ENCODE measurements around the gene IP6K1. TPM values are rescaled to one million over a fixed set of nuclear protein-coding genes. Genes with fewer than 3 reads are reported as not detected.

IP6K1 gene
- total RNA-seq, 4 donors from 2014 or later = 42.4 to 74.0 (median 43.8) TPM

GRCh38 chr3:49707113-49707480 lies 79.2 kb downstream of the IP6K1 start:
- Histone ChIP-seq H3K27ac (no peak overlapping the region), H3K4me3 (replicated peaks in 1 of 3) (no peak overlapping the region), H3K9me3 (no peaks in the 10 kb centered on the region), H3K4me1 (no peaks in the 10 kb centered on the region), H3K27me3 (no peaks in the 10 kb centered on the region), H3K36me3 (peaks cover 12 to 18% of the 10 kb centered on the region in 2 donors)
- no peak for TF ChIP-seq POLR2A (IDR thresholded peaks at IDR 0.05)
- no peak for TF ChIP-seq CTCF (IDR thresholded peaks at IDR 0.05)
- WGBS, 2 donors = 77 to 91% methylated on average over 4 of the region's 4 CpGs
- intact Hi-C loops (cut with DNase I) = loop anchor here (5.0 to 10.0 kb wide), 2 partner anchors 135 to 198 kb away; partner anchors contain the start of gene MST1R
- no peak for DNase-seq

DNA sequence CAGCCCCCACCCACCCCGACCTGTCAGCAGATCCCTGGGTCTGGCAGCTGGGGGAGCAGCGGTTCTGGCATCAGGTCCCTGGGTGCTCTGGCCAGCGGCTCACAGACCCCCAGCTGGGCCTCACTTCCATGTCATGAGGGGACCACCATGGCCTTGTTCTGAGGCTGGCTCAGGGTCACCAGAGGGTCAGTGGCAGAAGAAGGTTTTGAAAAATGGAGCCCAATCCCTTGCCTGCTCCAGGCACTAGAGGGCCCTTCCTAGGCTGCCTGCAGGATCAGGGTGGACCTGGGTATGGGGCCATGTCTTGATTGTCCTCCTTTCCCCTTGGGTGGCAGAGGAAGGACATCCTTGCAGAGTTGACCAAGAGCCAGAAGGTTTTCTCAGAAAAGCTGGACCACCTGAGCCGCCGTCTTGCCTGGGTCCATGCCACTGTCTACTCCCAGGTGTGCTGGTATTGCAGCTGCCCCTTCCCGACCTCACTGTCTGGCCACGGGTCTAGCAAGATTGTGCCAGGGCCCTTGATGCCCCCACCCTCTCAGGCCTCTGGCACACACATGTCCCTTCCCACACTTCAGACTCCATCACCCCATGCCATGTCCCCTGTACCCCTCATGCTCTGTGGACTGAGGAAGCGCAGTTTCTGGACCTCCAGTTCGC lies 79.8 kb downstream of the IP6K1 start:
- H3K27ac ChIP-seq = no peak overlapping the region
- peaks cover 12 to 23% of the 10 kb centered on the region in 2 donors for H3K36me3 ChIP-seq
- TF ChIP-seq CTCF (IDR thresholded peaks at IDR 0.05) = no peak
- no peak for TF ChIP-seq POLR2A (IDR thresholded peaks at IDR 0.05)
- H3K4me1 ChIP-seq = no peaks in the 10 kb centered on the region
- H3K9me3 ChIP-seq = no peaks in the 10 kb centered on the region
- intact Hi-C loops (cut with DNase I) = loop anchor here (5.0 to 10.0 kb wide), 2 partner anchors 136 to 198 kb away; partner anchors contain the start of gene MST1R
- WGBS, 2 donors = 92 to 94% methylated on average over 6 to 9 of the region's 9 CpGs
- H3K4me3 ChIP-seq (replicated peaks in 1 of 3) = no peak overlapping the region
- no peaks in the 10 kb centered on the region for H3K27me3 ChIP-seq
- DNase-seq = no peak

- Histone ChIP-seq H3K27ac (no peak overlapping the region), H3K4me3 (replicated peaks in 1 of 3) (no peak overlapping the region), H3K27me3 (no peaks in the 10 kb centered on the region), H3K36me3 (peaks cover 12 to 27% of the 10 kb centered on the region in 2 donors), H3K9me3 (no peaks in the 10 kb centered on the region), H3K4me1 (no peaks in the 10 kb centered on the region)
- TF ChIP-seq POLR2A (IDR thresholded peaks at IDR 0.05) (no peak), CTCF (IDR thresholded peaks at IDR 0.05) (no peak)
- intact Hi-C loops (cut with DNase I) = loop anchor here (5.0 to 10.0 kb wide), 2 partner anchors 137 to 199 kb away; partner anchors contain the start of gene MST1R
- 90% methylated on average over 13 of the region's 17 CpGs; no CpG with 5 or more reads in 1 of the 2 donors for WGBS, 2 donors
- DNase-seq = no peak
Measured at GRCh38 chr3:49705390-49705960, 80.9 kb downstream of the IP6K1 start.

GRCh38 chr3:49704629-49705028 lies 81.7 kb downstream of the IP6K1 start:
- Histone ChIP-seq H3K27me3 (no peaks in the 10 kb centered on the region), H3K9me3 (no peaks in the 10 kb centered on the region), H3K4me3 (replicated peaks in 1 of 3) (no peak overlapping the region), H3K4me1 (no peaks in the 10 kb centered on the region), H3K36me3 (peaks cover 12 to 32% of the 10 kb centered on the region in 2 donors), H3K27ac (no peak overlapping the region)
- TF ChIP-seq POLR2A (IDR thresholded peaks at IDR 0.05) (no peak), CTCF (IDR thresholded peaks at IDR 0.05) (no peak)
- intact Hi-C loops (cut with DNase I) = loop anchor here (5.0 to 10.0 kb wide), 2 partner anchors 138 to 200 kb away; partner anchors contain the start of gene MST1R
- DNase-seq = no peak
- WGBS, 2 donors = 95 to 97% methylated on average over 5 to 7 of the region's 8 CpGs

DNA sequence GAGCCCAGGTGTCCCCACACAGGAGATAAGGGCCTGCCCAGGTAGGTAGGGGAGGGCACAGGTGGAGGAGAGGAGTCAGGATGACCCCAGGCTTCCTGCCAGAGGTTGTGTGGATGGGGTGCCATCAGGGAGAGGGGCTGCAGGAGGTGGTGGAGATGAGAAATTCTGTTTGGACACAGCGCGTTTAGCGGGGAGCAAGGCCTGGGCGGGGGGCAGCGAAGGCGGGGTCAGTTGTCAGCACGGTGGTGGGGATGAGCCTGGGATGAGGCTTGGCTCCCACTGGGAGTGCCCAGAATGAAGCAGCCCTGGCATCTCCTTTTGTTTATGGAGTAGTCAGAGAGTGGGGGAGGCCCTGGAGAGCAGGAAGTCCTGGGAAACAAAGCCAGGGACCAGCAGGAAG lies 82.4 kb downstream of the IP6K1 start:
- no peak for DNase-seq
- WGBS, 2 donors = 92 to 97% methylated on average over 7 of the region's 7 CpGs
- Histone ChIP-seq H3K4me3 (replicated peaks in 1 of 3) (no peak overlapping the region), H3K9me3 (no peaks in the 10 kb centered on the region), H3K36me3 (peaks cover 12 to 32% of the 10 kb centered on the region in 2 donors), H3K4me1 (no peaks in the 10 kb centered on the region), H3K27ac (no peak overlapping the region), H3K27me3 (no peaks in the 10 kb centered on the region)
- intact Hi-C loops (cut with DNase I) = loop anchor here (10.0 kb wide), 1 partner anchor 201 kb away; the partner anchor contains the start of gene MST1R
- no peak for TF ChIP-seq CTCF (IDR thresholded peaks at IDR 0.05)
- TF ChIP-seq POLR2A (IDR thresholded peaks at IDR 0.05) = no peak
